Prostate gland (tissue), 2 donors: Measurements from ENCODE around the gene SLC49A4.

Source experiments
- CTCF ChIP-seq, 4 experiments: fragments of 200-600 bp in 2 of 4; fragments of 450-650 bp in 2 of 4; sonication (generic) in 2 of 4; IDR thresholded peaks; 1 replicate in 3 of 4; 2 replicates in 1 of 4; pipeline ENCODE4 v1.5.1; 2016 to 2019; ENCODE audit warnings: antibody characterized with exemption in 4 of 4, mild to moderate bottlenecking in 2 of 4, moderate library complexity in 2 of 4
- POLR2A ChIP-seq: fragments of 450-650 bp; IDR thresholded peaks from one replicate; pipeline ENCODE4 v1.6.1; 2016; ENCODE audit warnings: antibody characterized with exemption, mild to moderate bottlenecking
- POLR2AphosphoS5 ChIP-seq: sonication (generic); formaldehyde crosslinking; IDR thresholded peaks from one replicate; pipeline ENCODE4 v1.6.1; 2017; ENCODE audit warnings: antibody characterized with exemption

GRCh38 chr3:122903171-122903570 is 108.3 kb downstream of the SLC49A4 start:
- no peak for TF ChIP-seq CTCF (IDR thresholded peaks at IDR 0.05)
- TF ChIP-seq POLR2A, result no peak
- no peak for TF ChIP-seq POLR2AphosphoS5
